CD1c-positive myeloid dendritic cell (primary cell): ENCODE data around the gene LY6G6F.
"Not testable (repeated sequence)": the region's sequence is repeated elsewhere in the genome, so short reads cannot be mapped to it uniquely, and the experiment has no call there.

ENCODE experiments used
- DNase-seq: peaks from one replicate; pipeline ENCODE4 v3.0.0-alpha.2; 2016; ENCODE audit errors: extremely low spot score

The LY6G6F gene

GRCh38 chr6:31702405-31702818 is 4.3 kb upstream of the LY6G6F start:
- peak; percentile 68 for DNase-seq

GRCh38 chr6:31702819-31703716 is 3.6 kb upstream of the LY6G6F start, which contains the start of gene ABHD16A:
Gene ABHD16A, minus strand, starts transcription at chr6:31703324. Its CDS starts 43 bp downstream, at chr6:31703281.
- peak; percentile 99 for DNase-seq

GRCh38 chr6:31705931-31706330 is 735 bp upstream of the LY6G6F start:
- no peak for DNase-seq

- no peak for DNase-seq
These were observed 1.0 kb downstream of the LY6G6F start for GRCh38 chr6:31707701-31708100.

GRCh38 chr6:31708224-31708623 is 1.6 kb downstream of the LY6G6F start:
- DNase-seq, result no peak

- DNase-seq, result not testable (repeated sequence)
These were observed 2.5 kb downstream of the LY6G6F start for GRCh38 chr6:31709157-31709556.

- DNase-seq, result no peak
These were observed 4.0 kb downstream of the LY6G6F start for GRCh38 chr6:31710523-31711219.

- DNase-seq, result peak; percentile 28
These were observed 4.6 kb downstream of the LY6G6F start for GRCh38 chr6:31711233-31711632.

- DNase-seq, result no peak
These were observed 5.6 kb downstream of the LY6G6F start for GRCh38 chr6:31712296-31712695.

GRCh38 chr6:31713465-31713864 is 6.8 kb downstream of the LY6G6F start:
- no peak for DNase-seq

GRCh38 chr6:31713991-31714684 is 7.5 kb downstream of the LY6G6F start:
- DNase-seq, result no peak

GRCh38 chr6:31715022-31715958 is 8.6 kb downstream of the LY6G6F start, which contains the start of gene LY6G6D:
Gene LY6G6D, plus strand, starts transcription at chr6:31715348. Its CDS starts 8 bp downstream, at chr6:31715356.
- DNase-seq, result no peak

GRCh38 chr6:31717499-31718222 is 11.0 kb downstream of the LY6G6F start:
- DNase-seq, result no peak

GRCh38 chr6:31718265-31718664 is 11.6 kb downstream of the LY6G6F start:
- no peak for DNase-seq

- DNase-seq, result no peak
These were observed 12.3 kb downstream of the LY6G6F start for GRCh38 chr6:31719001-31719400.

- DNase-seq, result no peak
These were observed 13.6 kb downstream of the LY6G6F start for GRCh38 chr6:31720196-31720770.

- no peak for DNase-seq
These were observed 14.8 kb downstream of the LY6G6F start, which contains the start of gene LY6G6C for GRCh38 chr6:31721351-31722020. Gene LY6G6C, minus strand, starts transcription at chr6:31721746. Its CDS starts 67 bp downstream, at chr6:31721679.

GRCh38 chr6:31722173-31722572 is 15.5 kb downstream of the LY6G6F start:
- no peak for DNase-seq
